GM18505 (cell line): ENCODE results near the gene ERCC5.

Source experiments
- ATAC-seq: cut with Tn5 transposase; IDR thresholded peaks from one replicate; pipeline ENCODE4 v1.9.1; 2021; ENCODE audit not compliant: unreplicated experiment
- POLR2A ChIP-seq: IDR thresholded peaks from 4 replicates; pipeline ENCODE4 v1.6.1; 2011; ENCODE audit warnings: borderline replicate concordance; ENCODE audit not compliant: insufficient read depth, insufficient read length; ENCODE audit errors: extremely low read depth

Gene ERCC5

DNA sequence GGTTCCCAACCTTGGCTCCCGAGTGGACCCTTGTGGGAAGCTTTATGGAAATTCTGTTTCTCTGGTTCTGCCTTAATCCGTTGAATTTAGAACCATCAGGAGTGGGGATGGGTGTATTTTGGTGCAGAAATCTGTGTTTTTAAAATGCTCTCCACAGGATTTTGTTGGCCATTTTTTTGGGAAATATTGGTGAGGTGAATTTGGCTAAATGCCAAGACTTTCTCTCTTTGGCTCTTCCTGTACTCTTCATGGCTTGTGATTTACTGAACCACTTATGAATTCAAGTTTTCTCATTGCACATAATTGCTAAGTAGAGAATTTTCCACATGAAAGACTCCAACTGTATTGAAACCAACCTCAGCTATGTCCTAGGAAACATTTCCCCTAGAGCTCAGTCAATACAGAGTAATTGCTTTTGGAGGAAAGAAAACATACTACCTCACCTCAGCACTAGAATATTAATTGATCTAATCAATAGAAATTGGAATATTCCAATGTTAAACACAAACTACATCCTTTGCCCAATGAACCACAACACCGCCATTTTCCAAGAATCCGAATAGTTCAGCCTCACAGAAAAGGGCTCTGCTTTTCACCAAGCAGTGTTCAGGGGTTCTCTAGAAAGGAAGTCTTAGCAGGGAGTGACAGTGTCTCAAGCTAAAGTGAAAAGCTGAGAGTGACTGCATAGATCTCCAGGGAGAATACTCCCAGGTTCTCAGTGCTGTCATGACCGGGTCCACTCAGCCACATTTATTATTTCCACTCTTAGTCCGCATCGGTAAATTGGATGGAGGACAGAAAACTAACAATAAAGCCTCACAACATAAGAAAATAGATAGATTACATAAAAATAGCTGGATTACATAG is 60.3 kb downstream of the ERCC5 start:
- no peak for TF ChIP-seq POLR2A
- no peak for ATAC-seq

DNA sequence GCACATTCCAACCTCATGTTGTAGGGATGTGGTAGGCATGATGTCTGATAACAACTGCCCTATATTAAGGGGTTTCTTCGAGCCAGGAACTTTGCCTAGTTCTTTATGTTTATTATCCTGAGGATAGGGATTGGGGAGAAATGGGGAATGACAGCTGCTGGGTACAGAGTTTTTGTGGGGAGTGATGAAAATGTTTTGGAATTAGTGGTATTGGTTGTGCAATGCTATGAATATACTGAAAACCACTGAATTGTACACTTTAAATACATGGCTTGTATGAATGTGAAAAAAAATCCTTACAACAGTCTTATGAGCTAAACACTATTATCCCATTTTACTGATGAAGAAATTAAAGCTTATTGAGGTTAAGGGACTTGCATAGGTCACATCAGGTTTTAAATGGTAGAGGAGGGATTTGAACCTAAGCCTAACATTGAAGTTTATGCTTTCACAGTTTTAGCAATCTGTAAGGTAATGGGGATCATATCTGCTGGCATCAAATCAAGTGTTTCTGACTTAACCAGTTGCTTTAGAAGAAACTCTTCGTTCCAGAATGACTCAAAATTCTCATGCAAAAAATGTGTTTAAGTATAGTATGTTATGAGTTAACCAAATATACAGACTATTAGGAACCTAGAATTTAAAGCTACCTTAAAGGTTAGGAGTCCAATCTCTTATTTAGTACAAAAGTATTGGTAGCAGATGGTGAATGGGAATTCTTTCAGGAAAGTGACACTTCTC is 61.4 kb downstream of the ERCC5 start:
- peak; percentile 64 for ATAC-seq
- no peak for TF ChIP-seq POLR2A

DNA sequence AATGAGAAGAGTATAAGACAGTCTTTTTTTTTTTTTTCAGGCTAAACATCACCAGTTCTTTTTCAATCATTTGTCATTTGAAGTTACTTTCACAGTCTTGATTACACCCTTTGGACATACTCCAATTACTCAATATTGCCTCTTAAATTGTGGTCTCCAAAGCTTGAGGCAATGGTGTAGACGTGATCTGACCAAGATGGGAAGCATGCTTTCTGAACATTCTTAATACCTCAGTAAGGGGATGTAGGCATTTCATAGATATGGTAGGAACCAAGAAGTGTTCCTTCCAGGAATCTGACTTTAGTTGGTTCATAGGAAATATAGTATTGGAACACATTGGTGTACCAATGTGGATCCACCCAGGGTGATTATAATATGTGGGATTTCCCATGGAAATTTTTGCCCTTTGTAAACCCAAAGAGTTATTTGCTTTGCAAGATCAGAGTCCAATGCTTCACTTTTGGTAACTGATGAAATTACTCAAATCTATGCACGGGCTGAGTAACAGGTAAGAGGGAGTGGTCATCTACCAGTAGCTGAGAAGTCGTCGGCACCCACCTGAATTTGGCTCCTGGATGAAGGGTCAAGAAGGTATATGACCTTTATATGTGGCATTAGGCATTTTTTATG is 62.2 kb downstream of the ERCC5 start:
- TF ChIP-seq POLR2A, result no peak
- ATAC-seq, result no peak

DNA sequence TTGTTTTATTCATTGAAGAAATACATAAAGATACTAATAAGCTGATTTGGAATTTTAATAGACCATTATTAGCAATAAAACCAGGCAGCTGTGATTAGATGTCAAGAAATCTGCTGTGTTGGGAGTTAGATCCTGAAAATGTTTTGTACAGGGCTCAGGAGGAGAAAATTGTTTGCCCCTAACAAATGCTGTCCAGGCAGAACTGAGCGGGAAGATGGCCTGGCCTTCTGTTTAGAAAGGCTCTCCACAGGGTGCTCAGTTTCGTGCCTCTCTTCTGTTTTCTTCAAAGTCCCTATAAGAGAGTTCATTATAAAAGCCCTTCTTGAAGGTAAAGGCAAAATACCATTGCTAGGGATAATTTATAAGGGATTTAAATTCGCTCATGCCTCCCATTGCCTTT is 64.1 kb downstream of the ERCC5 start:
- no peak for ATAC-seq

DNA sequence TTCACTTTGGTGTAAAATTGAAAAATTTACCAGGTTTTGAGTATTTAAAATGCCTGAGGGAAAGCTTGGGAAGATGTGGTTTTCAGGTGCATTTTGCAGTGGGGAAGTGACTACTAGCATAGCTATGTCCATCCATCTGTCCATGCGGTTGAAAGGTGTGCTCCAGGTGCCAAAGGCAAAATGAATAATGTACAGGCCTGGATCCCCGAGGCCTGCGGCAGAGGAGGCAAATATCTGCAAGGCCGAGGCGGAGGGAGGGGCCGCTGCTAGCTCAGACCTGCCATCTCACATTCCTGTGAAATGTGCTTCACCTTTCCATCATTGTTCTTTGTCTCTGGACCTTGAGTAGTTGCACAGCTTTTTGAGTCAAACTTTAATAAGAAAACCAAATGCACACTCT is 65.5 kb downstream of the ERCC5 start:
- no peak for ATAC-seq

More for the DNA sequence above, 64.1 kb downstream of the ERCC5 start:
- no peak for TF ChIP-seq POLR2A

DNA sequence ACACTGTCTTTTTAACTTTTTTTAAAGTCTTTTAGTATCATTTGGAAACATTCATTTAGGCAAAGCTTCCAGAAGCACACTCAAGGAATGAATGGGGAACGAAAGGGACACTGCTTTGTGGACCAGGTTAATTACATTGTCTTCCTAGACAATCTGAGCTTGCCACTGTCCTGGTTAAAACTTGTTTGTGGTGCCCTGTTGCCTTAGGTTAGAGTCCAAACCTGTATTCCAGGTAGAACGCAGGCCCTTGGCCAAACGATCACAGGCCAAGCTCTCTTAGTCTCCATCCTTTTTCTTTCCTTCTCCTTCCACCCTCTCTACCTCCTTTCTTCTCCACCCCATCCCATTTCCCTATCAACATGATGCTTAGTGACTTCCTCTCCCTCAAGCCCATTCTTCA is 66.8 kb downstream of the ERCC5 start:
- no peak for ATAC-seq
- TF ChIP-seq POLR2A, result no peak

More for the DNA sequence above, 65.5 kb downstream of the ERCC5 start:
- TF ChIP-seq POLR2A, result no peak

DNA sequence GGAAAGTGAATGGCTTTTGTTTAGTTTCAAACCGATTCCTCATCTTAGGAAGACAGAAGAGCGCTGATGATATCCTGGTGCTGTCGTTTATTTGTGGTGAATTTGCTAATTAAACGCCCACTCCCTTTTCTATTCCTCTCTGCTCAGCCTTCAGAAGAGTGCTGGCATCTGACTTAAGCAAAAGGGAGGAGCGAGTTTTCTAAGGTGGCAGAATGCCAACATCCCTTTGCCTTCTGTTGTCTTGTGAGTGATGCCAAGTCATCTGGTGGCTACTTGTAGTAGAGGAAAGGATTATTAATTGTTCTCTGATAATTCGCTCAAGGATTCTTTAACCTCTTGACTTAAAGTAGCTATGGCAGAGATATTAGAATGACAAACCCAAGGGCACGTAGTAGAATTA is 68.1 kb downstream of the ERCC5 start:
- ATAC-seq, result no peak
- TF ChIP-seq POLR2A, result no peak

DNA sequence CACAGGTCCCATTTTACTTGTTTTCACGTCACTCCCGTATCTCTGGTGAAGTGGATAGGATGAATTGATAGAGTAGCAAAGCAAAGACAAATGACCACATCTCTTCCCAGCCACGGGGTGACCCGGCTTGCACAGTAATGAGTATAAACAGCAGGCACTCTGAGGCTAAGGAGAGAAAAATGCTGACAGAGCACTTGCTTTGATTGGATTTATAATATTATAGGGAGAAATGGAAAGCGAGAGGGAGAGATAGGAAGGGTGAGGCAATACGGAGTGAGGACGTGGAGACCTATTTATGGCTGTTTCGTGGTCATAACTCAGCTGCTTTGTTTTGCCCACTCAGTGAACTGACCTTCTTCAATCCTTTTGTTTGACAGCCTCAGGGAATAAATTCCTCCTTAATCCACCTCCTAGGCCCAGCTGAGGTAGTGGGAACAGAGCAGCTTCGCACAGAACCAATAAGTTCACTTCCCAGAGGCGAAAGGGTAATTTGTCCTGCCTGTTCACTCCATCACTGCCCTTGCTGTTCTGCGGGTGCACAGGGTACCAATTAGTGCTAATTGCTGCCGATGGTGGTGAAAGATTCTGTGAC is 68.6 kb downstream of the ERCC5 start:
- ATAC-seq, result no peak
- TF ChIP-seq POLR2A, result no peak

DNA sequence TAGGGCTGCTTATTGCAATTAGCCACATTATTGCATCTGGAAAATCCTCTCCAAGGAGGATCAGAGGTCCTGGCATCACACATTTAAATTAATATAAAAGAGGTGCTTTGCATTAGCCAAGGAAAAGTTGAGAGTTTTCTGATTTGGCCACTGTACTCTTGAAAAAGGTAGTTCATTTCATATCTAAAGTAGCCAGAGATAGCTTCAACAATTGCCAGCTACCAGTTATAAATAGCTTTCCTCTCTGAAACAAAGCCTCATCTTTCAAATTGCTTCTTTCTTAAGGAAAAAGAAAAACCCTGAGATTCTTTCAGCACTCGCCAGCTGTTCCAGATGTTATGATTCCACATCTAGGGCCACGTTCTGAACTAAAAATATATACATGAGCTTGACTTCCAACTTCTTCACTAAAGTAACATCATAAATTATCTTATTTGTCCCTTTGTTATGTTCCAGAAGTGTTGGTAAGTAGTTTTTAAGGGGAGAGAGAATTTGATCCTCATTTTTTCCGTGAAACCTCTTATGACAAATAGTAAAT is 69.6 kb downstream of the ERCC5 start:
- TF ChIP-seq POLR2A, result no peak
- ATAC-seq, result no peak

DNA sequence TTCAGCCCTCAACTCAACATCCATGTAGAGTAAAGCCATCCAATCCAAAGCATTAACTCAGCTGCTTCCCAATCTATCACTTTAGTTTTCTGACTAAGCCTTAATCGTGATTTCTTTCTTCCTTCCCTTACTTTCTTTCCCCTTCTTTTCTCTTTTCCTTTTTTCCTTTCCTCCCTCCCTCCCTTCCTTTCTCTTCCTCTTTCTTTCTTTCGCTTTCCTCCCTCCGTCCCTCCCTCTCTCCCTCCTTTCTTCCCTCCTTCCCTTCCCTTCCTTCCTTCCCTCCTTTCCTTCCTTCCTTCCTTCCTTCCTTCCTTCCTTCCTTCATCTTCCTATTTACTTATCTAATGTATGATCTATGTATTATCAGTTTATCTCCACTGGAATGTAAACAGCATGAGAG is 71.2 kb downstream of the ERCC5 start:
- no peak for TF ChIP-seq POLR2A
- ATAC-seq, result no peak

DNA sequence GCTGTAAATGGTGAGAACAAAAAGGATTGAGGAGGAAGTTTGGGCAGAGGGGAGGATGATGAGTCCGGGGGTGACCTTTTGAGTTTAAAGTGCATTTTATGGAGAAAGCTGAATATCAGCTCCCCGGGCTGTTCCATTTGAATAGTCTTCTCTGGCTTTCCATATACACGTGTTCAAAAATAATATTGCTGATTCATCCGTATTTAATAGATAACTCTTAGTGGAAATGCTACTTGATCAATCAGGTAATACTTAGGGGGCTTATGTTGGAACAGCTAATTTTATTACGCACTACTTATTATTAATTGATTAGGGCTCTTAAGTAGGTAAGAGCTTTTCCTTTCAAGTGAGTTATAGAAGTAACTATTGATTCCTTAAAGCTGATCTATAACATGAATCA is 76.4 kb downstream of the ERCC5 start:
- ATAC-seq, result no peak
- TF ChIP-seq POLR2A, result no peak
